NCI-H1694 treated with DMSO at 0.1 percent for 48 hours (cell line): ENCODE results near the gene GEN1.
A peak's percentile ranks its signal among the peaks of the same experiment; 100 is the strongest.
"Not testable (repeated sequence)": the region's sequence is repeated elsewhere in the genome, so short reads cannot be mapped to it uniquely, and the experiment has no call there.

Experiments
- DNase-seq: peaks from one replicate; lab custom pipeline; 2025; lab: John Stamatoyannopoulos, UW

GEN1 gene

DNA sequence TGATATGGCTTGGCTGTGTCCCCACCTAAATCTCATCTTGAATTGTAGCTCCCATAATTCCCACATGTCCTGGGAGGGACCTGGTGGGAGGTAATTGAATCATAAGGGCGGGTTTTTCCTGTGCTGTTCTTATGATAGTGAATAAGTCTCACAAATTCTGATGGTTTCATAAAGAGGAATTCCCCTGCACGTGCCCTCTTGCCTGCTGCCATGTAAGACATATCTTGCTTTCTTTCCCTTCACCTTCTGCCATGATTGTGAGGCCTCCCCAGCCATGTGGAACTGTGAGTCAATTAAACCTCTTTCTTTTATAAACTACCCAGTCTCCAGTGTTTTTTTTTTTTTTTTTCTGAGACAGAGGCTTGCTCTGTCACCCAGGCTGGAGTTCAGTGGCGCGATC, 69.7 kb downstream of the GEN1 start:
- DNase-seq = not testable (repeated sequence)

GRCh38 chr2:17827316-17827715, 73.4 kb downstream of the GEN1 start:
- no peak for DNase-seq

DNA sequence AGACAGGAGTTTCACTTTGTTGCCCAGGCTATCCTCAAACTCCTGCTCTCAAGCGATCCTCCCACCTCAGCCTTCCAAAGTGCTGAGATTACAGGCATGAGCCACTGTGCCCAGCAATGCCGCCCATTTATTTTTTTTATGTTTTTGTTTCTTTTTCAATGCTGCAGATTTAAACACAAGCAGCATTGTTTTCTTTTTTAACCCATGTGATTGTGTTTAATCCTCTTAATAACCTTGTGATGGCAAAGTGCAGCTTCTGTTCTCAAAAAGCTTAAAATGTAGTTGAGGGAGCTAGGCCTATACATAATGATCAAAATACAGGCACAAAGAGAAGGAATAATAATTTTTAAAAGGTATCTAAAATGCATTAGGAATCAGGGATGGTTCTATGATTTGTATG, 73.8 kb downstream of the GEN1 start:
- no peak for DNase-seq

DNA sequence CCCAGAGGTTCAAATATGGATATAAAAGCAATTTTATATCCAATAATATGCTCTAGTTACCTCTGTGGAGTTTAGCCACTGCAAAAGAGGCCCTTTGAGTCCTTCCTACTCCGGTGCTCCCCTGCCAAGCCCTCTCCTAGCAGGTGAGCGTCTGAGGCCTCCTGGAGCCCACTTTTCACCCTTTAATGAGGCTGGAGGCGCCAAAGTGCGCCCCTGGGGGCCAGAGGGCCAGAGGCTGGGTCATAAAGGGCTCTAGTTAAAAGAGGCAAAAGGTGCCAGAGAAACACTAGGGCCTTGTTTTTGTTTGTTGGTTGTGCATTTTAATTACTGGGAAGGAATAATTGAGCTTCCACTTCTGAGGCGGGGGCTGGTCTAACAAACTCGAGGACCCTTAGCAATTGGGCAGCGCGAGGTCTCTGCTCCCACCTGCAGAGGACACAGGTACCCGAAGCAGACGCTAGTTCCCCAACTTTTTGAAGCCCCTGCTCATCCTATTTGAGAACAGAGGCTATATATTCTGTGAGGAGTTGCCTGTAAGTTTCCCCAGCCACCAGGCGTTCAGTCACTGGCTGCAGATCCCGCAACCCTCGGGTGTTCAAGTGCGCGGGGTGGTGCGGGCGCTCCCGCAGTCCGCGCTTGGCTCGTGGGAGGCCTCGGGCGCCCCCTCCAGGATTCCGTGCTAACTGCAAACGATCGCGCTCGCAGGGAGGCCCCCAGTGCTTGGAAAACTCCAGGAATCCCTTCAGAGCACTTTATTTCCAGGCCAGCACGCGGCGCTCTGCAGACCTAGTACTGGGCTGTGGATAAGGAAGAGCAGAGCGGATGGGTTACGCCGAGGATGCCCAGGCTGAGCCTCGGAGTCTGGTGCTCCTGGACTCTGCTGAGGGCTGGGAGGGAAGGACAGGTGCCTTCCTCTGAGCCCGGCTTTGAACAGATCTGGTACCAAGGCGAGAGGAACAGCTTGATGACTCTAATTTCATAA, 76.4 kb downstream of the GEN1 start:
- peak; percentile 99 for DNase-seq

DNA sequence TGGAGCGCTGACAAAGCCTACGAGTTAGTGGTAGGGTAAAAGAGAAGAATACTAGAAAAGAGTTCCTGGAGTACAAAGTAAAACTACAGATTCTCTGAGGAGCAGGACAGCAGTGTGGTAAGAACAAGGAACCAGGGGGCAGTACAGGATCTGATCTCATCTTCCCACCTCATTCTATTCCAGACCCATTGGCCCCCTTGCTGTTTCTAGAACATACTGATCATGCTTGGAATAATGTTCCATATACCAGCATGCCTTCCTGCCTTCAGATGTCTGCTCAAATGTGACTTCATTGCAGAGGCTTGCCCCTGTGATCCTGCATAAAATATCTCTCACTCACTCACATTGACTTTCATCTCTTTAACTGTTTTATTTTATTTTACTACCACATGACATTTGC, 81.6 kb downstream of the GEN1 start:
- no peak for DNase-seq
